GM18507 (cell line): ENCODE data around the gene BICC1.

Experiments used
- DNase-seq: peaks from one replicate; pipeline ENCODE4 v3.0.0; 2011; ENCODE audit warnings: low read depth; ENCODE audit not compliant: insufficient read length; ENCODE audit errors: extremely low spot score
- FAIRE-seq: peaks from 2 replicates; lab custom pipeline; 2011; peaks lifted over from hg19 to GRCh38; lab: Jason Lieb, UNC

BICC1 gene

DNA sequence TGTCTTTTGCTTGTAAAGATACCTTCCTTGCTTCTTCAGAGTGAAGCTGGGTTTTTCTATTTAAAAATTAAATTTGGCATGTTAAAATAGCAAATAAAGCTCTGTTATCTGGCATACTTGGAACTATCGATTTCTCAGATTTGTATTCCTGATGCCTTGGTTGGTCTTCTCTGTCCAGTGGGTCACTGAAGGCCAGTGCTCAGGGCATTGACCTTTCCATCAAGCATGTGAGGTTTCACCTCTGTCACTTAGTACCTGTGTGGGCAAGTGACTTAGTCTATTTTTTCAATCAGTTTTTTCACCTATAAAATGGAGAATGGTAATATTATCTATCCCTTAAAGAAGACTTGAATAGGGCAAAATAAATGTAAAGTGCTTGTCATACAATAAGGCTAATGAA lies 311.3 kb downstream of the BICC1 start:
- DNase-seq (no peak), FAIRE-seq (no peak)

DNA sequence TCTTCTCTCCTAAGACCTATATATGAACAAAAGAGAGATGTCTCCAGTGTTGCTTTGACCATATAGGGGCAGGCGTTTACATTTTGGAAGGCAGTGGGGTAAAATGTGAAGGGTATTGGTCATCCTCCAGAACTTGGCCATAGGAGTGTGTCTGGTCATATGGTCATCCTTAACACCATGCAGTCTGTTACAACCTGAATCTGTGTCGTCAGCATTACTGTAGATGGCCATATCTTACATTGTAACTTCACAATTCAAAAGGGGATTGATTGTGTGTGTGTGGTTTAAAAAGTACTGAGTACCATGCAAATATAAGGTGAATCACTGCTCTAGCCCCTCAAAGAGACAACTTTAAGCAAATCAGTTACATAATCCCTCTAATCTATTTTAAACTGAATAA lies 311.7 kb downstream of the BICC1 start:
- no peak for DNase-seq
- no peak for FAIRE-seq

GRCh38 chr10:58826694-58827093 lies 314.0 kb downstream of the BICC1 start:
- no peak for FAIRE-seq

GRCh38 chr10:58827381-58827780 lies 314.7 kb downstream of the BICC1 start:
- FAIRE-seq (no peak), DNase-seq (no peak)

More at GRCh38 chr10:58826694-58827093, 314.0 kb downstream of the BICC1 start:
- no peak for DNase-seq

DNA sequence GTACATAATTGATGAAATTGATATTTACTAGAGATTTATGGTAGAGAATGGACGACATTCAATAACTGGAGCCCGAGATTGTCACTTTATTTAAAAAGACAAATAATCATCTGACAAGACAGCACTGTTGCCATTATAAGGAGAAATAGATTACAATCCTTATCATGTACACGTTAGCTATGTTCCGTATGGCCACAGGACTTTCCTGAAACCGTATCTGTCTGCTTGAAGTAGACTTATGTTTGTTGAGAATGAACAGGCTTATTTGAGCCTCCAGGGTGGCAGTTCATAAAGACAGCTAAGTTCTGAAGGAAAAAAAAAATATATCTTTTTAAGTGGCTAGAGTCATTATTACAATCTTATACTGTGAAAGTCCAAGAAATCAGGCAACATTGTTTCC lies 317.2 kb downstream of the BICC1 start:
- DNase-seq (no peak), FAIRE-seq (no peak)

DNA sequence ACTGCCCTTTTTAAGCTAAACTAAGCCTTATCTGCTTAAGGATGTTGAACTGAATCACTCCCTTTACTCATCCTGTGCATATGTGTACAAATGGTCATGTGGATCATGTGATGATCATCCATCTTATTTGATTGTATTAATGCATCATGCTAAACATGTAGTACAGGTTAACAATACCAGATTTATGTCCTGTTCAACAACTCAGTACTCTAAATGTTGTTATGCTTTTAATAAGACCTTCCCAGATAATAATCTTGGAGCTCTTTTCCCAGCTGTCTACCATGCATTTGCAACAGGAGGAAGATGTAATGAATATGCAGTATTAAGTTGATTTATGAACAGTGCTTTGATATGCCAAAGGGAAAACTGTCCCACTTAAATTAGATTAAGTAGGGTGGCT lies 318.0 kb downstream of the BICC1 start:
- DNase-seq (no peak), FAIRE-seq (no peak)

DNA sequence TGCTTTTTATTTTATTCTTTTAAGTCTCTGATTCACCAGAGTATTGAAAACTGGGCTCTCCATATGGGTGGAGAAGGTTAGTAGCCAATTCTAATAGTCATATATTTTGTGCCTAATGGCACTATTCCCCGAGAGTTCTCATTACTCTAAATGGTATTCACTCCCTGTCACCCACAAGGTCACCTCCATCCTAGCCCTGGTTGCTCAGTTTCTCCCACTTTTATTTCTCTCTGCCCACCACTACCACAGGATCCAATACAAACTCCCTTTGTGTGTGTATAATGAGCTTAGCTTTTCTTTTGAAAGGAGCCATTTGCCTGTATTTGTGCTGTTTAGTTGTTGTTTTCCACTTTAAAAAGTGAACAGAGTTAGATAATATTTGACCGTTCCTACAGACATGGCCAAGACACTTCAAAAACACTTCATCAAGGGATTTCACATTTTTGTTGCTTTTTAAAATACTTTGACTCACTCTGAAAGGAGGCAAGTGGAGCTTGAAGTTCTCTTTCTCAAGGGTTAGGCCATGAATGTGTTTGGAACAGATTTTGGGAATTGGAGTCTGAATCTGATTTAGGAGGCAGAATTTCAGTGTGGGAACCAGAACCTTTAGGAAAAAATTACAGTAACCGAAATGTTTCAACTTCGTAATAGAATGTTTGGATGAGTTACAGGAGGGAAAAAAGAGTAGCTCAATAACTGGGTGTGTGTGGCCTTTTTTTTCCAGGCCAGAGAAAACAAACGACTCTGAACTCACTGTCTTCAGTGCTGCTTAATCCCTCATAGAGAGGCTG lies 321.3 kb downstream of the BICC1 start:
- no peak for DNase-seq
- FAIRE-seq: no peak

DNA sequence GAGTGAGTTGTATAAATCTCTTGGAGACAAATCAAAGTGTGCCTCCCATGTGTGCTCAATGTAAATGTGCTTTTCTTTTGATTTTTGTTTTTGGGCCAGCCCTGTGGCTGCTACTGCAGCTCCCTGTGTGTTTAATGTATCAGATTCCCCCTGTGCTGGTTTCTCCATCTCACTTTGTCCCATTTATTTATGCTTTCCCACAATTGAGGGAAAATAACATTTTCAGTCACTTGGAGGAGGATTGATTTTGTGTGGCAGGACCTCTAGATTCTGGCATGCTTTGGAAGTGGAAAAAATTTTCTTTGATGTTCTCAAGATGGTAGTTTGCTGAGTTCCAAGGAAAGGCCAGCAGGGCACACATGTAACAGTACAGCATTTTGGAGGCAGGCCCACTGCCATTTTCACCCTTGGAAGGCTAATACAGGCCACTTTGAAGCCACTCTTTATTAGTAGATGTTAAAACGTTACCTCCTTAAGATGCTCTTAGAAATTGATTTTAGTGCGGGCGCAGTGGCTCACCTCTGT lies 323.6 kb downstream of the BICC1 start:
- no peak for FAIRE-seq
- no peak for DNase-seq

- DNase-seq (no peak), FAIRE-seq (no peak)
Observed at GRCh38 chr10:58836991-58837575, 324.4 kb downstream of the BICC1 start.

DNA sequence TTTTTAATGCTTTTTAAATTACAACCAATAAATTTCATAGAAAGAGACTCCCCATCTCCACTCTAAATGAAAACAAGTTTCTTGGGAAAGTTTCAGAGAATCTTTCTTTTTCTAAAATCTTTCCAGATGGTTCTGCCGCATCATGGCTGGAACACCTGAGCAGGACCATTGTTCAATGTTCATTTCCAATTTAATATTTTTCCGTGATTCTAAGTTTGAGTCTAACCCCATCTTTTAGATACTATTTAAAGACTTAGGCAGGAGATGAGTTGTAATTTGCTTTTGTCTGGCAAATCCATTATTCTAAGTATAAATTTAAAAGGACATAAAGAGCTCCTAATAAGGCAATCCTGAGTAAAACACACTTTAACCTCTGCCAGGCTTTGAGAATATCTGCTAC lies 325.2 kb downstream of the BICC1 start:
- FAIRE-seq (no peak), DNase-seq (no peak)

- DNase-seq: no peak
- FAIRE-seq: no peak
Observed at GRCh38 chr10:58838561-58839208, 326.0 kb downstream of the BICC1 start.

GRCh38 chr10:58839771-58840170 lies 327.1 kb downstream of the BICC1 start:
- DNase-seq (no peak), FAIRE-seq (no peak)

DNA sequence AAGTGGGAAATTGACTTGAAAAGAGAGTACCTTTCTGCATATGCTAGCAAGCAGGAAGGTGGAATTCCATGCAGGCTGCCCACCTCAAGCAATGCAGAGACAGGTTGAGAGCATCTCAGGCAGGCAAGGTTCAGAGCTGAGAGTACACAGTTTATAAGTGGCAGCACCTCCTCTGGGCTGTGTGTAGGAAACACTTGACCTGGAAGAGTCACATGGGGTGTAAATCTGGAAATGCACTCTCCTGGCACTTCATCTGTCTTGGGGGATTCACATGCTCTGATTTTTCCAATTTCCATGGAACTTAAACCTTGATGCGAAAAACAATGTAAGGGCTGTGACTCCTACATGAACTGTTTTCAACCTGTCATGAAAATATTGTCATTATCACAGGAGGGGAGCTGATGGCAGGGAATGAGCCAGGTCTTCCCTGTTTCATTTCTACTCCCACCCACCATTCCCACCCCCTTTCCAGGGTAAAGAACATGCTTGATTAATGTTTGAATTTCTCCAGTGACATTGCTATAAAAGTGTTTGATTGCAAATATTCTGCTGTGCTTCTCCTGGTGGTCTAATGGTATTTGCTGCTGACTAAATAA lies 328.3 kb downstream of the BICC1 start:
- no peak for FAIRE-seq
- no peak for DNase-seq

DNA sequence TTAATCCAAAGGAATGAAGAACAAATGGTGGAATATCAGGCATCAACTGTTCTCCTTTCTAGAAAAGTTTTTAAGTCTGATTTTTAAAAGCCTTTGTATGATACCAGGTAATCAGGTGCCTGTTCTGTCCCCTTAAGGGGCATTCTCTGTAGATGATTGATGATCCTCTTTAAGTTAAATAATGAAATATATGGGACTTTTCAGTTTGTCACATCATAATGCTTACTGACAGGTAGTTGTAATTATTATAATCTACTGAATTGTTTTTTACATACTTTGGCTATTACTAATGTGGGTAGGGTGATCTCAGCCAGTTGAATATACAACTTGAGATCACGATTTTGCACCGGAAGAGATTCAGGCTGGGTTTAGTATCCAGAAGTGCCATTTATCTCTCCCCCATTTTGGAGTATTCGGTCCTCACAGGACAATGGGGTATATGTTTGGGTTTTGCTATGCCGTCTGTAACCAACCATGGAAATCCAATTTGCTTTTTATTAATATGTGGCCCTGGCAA lies 330.2 kb downstream of the BICC1 start:
- DNase-seq: no peak
- no peak for FAIRE-seq

DNA sequence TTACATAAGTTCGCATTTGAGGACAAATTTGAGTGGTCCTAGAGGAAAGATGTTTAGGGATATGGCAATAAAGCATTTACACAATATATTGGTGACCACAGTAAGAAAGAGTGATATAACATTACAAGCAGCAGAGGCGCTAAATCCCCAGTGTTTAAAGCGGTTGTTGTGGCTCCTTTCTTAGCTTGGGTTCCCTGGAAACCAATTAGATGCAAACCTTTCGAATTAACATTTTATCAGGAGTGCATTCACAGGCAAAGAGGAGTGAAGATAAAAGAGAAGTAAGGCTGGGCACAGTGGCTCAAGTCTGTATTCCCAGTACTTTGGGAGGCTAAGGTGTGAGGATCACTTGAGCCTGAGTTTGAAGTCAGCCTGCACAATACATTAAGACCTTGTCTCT lies 331.1 kb downstream of the BICC1 start:
- FAIRE-seq (no peak), DNase-seq (no peak)

GRCh38 chr10:58844680-58845079 lies 332.0 kb downstream of the BICC1 start:
- no peak for DNase-seq
- no peak for FAIRE-seq

DNA sequence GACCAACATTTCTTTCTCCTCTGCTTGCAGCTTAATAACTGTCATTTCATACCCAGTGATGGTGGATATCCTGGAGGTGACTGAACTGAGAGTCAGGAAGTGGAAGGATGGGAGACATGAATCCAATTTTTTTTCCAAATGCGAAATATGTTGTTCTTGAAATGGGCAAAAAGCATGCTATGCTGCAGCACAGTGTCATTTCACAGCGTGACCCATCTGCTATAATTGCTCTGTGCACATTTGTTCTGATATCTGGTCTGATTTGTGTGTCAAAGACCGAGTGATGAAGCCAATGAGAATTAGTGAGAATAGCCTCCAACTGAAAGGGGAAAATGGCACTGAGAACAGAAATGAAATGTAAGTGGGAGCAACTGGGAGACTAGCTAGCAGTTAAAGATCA lies 334.2 kb downstream of the BICC1 start:
- no peak for DNase-seq
- no peak for FAIRE-seq

DNA sequence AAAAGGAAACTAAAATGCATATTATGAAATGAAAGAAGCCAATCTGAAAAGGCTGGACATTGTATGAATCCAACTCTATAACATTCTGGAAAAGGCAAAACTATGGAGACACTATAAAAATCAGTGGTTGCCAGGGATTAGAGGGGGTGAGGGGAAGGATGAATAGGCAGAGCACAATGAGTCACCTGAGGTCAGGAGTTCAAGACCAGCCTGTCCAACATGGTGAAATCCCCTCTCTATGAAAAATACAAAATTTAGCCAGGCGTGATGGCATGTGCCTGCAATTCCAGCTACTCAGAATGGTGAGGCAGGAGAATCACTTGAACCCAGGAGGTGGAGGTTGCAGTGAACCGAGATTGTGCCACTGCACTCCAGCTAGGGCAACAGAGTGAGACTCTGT lies 338.9 kb downstream of the BICC1 start:
- DNase-seq (no peak), FAIRE-seq (no peak)

DNA sequence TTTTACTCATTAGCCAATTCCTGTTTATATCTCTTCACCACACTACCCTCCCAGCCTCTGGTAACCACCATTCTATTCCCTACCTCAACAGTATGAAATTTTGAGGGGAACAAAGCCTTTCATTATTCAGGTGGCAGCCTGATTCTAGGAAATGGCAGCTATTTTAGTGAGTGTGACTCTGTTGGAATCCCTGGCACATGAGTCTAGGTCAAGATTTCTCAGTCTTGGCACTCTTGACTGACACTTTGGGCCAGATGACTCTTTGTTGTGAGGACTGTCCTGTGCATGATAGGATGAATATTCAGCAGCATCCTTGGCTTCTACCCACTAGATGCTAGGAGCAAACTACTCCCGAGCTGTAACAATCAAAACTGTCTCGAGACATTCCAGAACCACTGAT lies 341.0 kb downstream of the BICC1 start:
- no peak for DNase-seq
- no peak for FAIRE-seq

- DNase-seq (no peak), FAIRE-seq (no peak)
Observed at GRCh38 chr10:58854811-58855210, 342.1 kb downstream of the BICC1 start.
